ENCODE data around the gene SKI.

Gene SKI

GRCh38 chr1:2197707-2198165, 30.4 kb upstream of the SKI start:
- peaks cover 3% of the 10 kb centered on the region; the same call in 1 of the 2 replicates for H3K79me2 ChIP-seq (ENCODE audit: control insufficient read depth, low read length)
- peaks cover 6% of the 10 kb centered on the region; the same call in 1 of the 2 replicates for H3K27me3 ChIP-seq (ENCODE audit: control insufficient read depth, low read length)
- H3F3A ChIP-seq (ENCODE audit: control insufficient read depth, insufficient read depth) = no peaks in the 10 kb centered on the region
- no peak overlapping the region for H3K4me2 ChIP-seq (ENCODE audit: low read length)
- H4K20me1 ChIP-seq (ENCODE audit: control insufficient read depth, insufficient read depth, low read depth, low read length) = no peaks in the 10 kb centered on the region
- H3K27ac ChIP-seq (ENCODE audit: low read depth, low read length) = no peak overlapping the region
- H3K9me2 ChIP-seq (replicated peaks; ENCODE audit: control insufficient read depth, low read length) = no peaks in the 10 kb centered on the region
- no peak overlapping the region for H3K4me3 ChIP-seq (ENCODE audit: low read length)
- TF ChIP-seq, protein P1, sequence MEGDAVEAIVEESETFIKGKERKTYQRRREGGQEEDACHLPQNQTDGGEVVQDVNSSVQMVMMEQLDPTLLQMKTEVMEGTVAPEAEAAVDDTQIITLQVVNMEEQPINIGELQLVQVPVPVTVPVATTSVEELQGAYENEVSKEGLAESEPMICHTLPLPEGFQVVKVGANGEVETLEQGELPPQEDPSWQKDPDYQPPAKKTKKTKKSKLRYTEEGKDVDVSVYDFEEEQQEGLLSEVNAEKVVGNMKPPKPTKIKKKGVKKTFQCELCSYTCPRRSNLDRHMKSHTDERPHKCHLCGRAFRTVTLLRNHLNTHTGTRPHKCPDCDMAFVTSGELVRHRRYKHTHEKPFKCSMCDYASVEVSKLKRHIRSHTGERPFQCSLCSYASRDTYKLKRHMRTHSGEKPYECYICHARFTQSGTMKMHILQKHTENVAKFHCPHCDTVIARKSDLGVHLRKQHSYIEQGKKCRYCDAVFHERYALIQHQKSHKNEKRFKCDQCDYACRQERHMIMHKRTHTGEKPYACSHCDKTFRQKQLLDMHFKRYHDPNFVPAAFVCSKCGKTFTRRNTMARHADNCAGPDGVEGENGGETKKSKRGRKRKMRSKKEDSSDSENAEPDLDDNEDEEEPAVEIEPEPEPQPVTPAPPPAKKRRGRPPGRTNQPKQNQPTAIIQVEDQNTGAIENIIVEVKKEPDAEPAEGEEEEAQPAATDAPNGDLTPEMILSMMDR (IDR thresholded peaks at IDR 0.05; ENCODE audit: low read depth, low read length, poor library complexity, severe bottlenecking) = no peak
- no peak for TF ChIP-seq EZH2phosphoT487 (IDR thresholded peaks at IDR 0.05; ENCODE audit: borderline replicate concordance, low read length)
- H3K4me1 ChIP-seq (ENCODE audit: control insufficient read depth, low read length) = peaks cover 18% of the 10 kb centered on the region
- no peaks in the 10 kb centered on the region for H3K36me3 ChIP-seq (ENCODE audit: control insufficient read depth, low read length)
- no peaks in the 10 kb centered on the region for H3K9me3 ChIP-seq (ENCODE audit: control insufficient read depth, insufficient read depth, low read length)

GRCh38 chr1:2198571-2198970, 29.5 kb upstream of the SKI start:
- no peak for TF ChIP-seq EZH2phosphoT487 (IDR thresholded peaks at IDR 0.05; ENCODE audit: borderline replicate concordance, low read length)
- TF ChIP-seq, protein P1 (IDR thresholded peaks at IDR 0.05; ENCODE audit: low read depth, low read length, poor library complexity, severe bottlenecking) = no peak
- Histone ChIP-seq H3K79me2 (ENCODE audit: control insufficient read depth, low read length) (peaks cover 3% of the 10 kb centered on the region; the same call in 1 of the 2 replicates), H3K27me3 (ENCODE audit: control insufficient read depth, low read length) (peaks cover 6% of the 10 kb centered on the region; the same call in 1 of the 2 replicates), H3K27ac (ENCODE audit: low read depth, low read length) (no peak overlapping the region), H3K9me2 (replicated peaks; ENCODE audit: control insufficient read depth, low read length) (no peaks in the 10 kb centered on the region), H4K20me1 (ENCODE audit: control insufficient read depth, insufficient read depth, low read depth, low read length) (no peaks in the 10 kb centered on the region), H3F3A (ENCODE audit: control insufficient read depth, insufficient read depth) (no peaks in the 10 kb centered on the region), H3K36me3 (ENCODE audit: control insufficient read depth, low read length) (no peaks in the 10 kb centered on the region), H3K4me2 (ENCODE audit: low read length) (no peak overlapping the region), H3K4me1 (ENCODE audit: control insufficient read depth, low read length) (peaks cover 15% of the 10 kb centered on the region), H3K4me3 (ENCODE audit: low read length) (no peak overlapping the region), H3K9me3 (ENCODE audit: control insufficient read depth, insufficient read depth, low read length) (no peaks in the 10 kb centered on the region)

DNA sequence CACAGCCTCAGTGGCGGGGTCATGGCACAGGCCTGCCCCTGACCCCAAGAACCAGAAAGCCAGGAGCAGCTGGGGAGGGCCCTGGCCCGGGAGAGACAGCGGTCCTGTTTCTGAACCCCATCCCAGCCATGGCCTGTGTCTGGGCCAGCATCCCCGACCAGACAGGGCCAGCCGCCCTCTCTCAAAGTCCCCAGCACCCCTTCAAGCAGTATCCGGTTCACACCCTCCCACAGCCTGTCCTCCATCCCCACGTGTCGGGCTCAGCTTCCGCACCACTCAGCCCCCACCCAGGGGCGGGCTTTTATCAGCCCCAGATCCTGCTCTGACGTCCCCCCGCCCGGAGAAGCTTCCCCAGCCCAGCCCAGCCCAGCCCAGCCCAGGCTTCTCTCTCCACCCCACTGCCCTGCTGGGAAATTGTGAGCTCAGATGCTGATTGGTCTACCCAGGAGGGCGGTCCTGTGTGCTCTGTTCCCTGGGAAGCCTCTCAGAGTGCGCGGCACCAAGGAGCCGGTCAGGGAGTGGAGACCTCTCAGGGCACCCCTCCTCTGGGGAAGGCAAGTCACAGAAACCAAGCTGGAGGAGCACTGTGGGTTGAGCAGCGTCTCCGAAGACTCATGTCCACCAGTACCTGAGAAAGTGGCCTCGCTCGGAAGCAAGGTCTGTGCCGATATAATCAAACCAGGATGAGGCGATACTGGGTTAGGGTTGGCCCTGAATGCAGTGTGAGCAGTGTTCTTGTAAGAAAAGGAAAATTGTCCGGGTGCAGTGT, 28.9 kb upstream of the SKI start:
- peaks cover 13% of the 10 kb centered on the region for H3K4me1 ChIP-seq (ENCODE audit: control insufficient read depth, low read length)
- no peaks in the 10 kb centered on the region for H3K79me2 ChIP-seq (ENCODE audit: control insufficient read depth, low read length)
- H3K9me2 ChIP-seq (replicated peaks; ENCODE audit: control insufficient read depth, low read length) = no peaks in the 10 kb centered on the region
- H3K27me3 ChIP-seq (ENCODE audit: control insufficient read depth, low read length) = peaks cover 6% of the 10 kb centered on the region; the same call in 1 of the 2 replicates
- H3F3A ChIP-seq (ENCODE audit: control insufficient read depth, insufficient read depth) = no peaks in the 10 kb centered on the region
- H3K36me3 ChIP-seq (ENCODE audit: control insufficient read depth, low read length) = no peaks in the 10 kb centered on the region
- H4K20me1 ChIP-seq (ENCODE audit: control insufficient read depth, insufficient read depth, low read depth, low read length) = no peaks in the 10 kb centered on the region
- no peak overlapping the region for H3K4me2 ChIP-seq (ENCODE audit: low read length)
- no peaks in the 10 kb centered on the region for H3K9me3 ChIP-seq (ENCODE audit: control insufficient read depth, insufficient read depth, low read length)
- H3K27ac ChIP-seq (ENCODE audit: low read depth, low read length) = no peak overlapping the region
- TF ChIP-seq, protein P1 (IDR thresholded peaks at IDR 0.05; ENCODE audit: low read depth, low read length, poor library complexity, severe bottlenecking) = no peak
- TF ChIP-seq EZH2phosphoT487 (IDR thresholded peaks at IDR 0.05; ENCODE audit: borderline replicate concordance, low read length) = no peak
- H3K4me3 ChIP-seq (ENCODE audit: low read length) = no peak overlapping the region
